ENCODE data around the gene DPH2. TPM values are rescaled to one million over a fixed set of nuclear protein-coding genes. Genes with fewer than 3 reads are reported as not detected.
A peak's percentile ranks its signal among the peaks of the same experiment; 100 is the strongest.

DPH2 gene
- total and polyA plus RNA-seq, 7 experiments from 2014 or later, result 21.3 to 40.9 (median 29.4) TPM

GRCh38 chr1:43970911-43971310, 1.1 kb downstream of the DPH2 start:
- peaks cover 0 to 1% (median 0%) of the 10 kb centered on the region in 11 donors for H3K9me3 Mint-ChIP-seq
- H3K4me3 ChIP-seq (ENCODE audit: low read length), result no peak overlapping the region
- H3K27ac Mint-ChIP-seq, result peak overlapping the region in 4 of 9 donors; percentile 10 to 38 (median 15)

DNA sequence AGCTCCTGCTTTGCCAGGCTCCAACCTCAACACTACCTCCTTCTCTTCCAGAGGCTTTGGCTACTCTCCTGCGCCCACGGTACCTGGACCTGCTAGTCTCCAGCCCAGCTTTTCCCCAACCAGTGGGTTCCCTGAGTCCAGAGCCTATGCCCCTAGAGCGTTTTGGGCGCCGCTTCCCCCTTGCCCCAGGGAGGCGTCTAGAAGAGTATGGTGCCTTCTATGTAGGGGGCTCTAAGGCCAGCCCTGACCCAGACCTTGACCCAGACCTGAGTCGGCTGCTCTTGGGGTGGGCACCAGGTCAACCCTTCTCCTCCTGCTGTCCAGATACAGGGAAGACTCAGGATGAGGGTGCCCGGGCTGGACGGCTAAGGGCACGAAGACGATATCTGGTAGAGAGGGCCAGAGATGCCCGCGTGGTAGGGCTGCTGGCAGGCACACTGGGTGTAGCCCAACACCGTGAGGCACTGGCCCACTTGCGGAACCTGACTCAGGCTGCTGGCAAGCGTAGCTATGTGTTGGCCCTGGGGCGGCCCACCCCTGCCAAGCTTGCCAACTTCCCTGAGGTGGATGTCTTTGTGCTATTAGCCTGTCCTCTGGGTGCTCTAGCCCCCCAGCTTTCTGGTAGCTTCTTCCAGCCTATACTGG, 1.6 kb downstream of the DPH2 start:
- peaks cover 22 to 28% of the 10 kb centered on the region in 2 donors for H3K4me1 ChIP-seq (ENCODE audit: control insufficient read depth in 2 of 2, insufficient read depth in 2 of 2, low read length in 2 of 2)
- peak overlapping the region in 2 of 9 donors; percentile 10 to 13 for H3K27ac Mint-ChIP-seq
- intact Hi-C loops (cut with micrococcal nuclease), result loop anchor here (5.0 to 10.0 kb wide), 5 partner anchors 267 to 1713 kb away; partner anchors contain the start of genes ELOVL1 (in 1 of the 2), GPBP1L1 (in 1 of the 2), NASP (in 1 of the 2) and ST3GAL3 (in 1 of the 2)
- H3K36me3 ChIP-seq (ENCODE audit: control insufficient read depth in 2 of 3, insufficient read depth in 3 of 3, low read length in 3 of 3), result peaks cover 0 to 21% (median 0%) of the 10 kb centered on the region in 3 experiments
- no peak overlapping the region for H3K4me3 ChIP-seq (ENCODE audit: low read length)
- no peaks in the 10 kb centered on the region for H3K9me3 ChIP-seq (ENCODE audit: control insufficient read depth in 2 of 3, low read length in 3 of 3)
- ChIA-PET CTCF (interaction anchor here (0.6 kb wide), 1 partner anchor 815 kb away, joined by 3 read pairs; no protein-coding TSS in a partner anchor), POLR2A (interaction anchor here (1.6 to 2.1 kb wide), 2 partner anchors 26 to 29 kb away, joined by 3 to 9 read pairs; no protein-coding TSS in a partner anchor)
- H3K9me3 Mint-ChIP-seq, result peaks cover 0 to 1% (median 0%) of the 10 kb centered on the region in 11 donors
- DNase-seq (no peak), ATAC-seq (no peak)
- no peaks in the 10 kb centered on the region for H3K27me3 Mint-ChIP-seq
- peak overlapping the region; percentile 93 to 97 (median 95) for H3K4me3 Mint-ChIP-seq
- H3K4me1 Mint-ChIP-seq, result peaks cover 33 to 51% (median 42%) of the 10 kb centered on the region in 7 donors
- peaks cover 0 to 6% (median 2%) of the 10 kb centered on the region in 5 donors for H3K36me3 Mint-ChIP-seq
- no peaks in the 10 kb centered on the region for H3K27me3 ChIP-seq (ENCODE audit: control insufficient read depth in 2 of 2, insufficient read depth in 2 of 2, low read length in 2 of 2)
- H3K27ac ChIP-seq (ENCODE audit: low read depth, low read length), result no peak overlapping the region

More at GRCh38 chr1:43970911-43971310, 1.1 kb downstream of the DPH2 start:
- peak overlapping the region; percentile 93 to 97 (median 95) for H3K4me3 Mint-ChIP-seq
- H3K36me3 ChIP-seq (ENCODE audit: control insufficient read depth in 2 of 3, insufficient read depth in 3 of 3, low read length in 3 of 3), result peaks cover 0 to 19% (median 0%) of the 10 kb centered on the region in 3 experiments
- ATAC-seq, result no peak
- peaks cover 0 to 4% (median 0%) of the 10 kb centered on the region in 5 donors for H3K36me3 Mint-ChIP-seq
- no peaks in the 10 kb centered on the region for H3K9me3 ChIP-seq (ENCODE audit: control insufficient read depth in 2 of 3, low read length in 3 of 3)
- no peak for DNase-seq
- no peak overlapping the region for H3K27ac ChIP-seq (ENCODE audit: low read depth, low read length)
- peaks cover 17 to 24% of the 10 kb centered on the region in 2 donors for H3K4me1 ChIP-seq (ENCODE audit: control insufficient read depth in 2 of 2, insufficient read depth in 2 of 2, low read length in 2 of 2)
- intact Hi-C loops (cut with micrococcal nuclease), result loop anchor here (1.0 to 10.0 kb wide), 6 partner anchors 59 to 1714 kb away; partner anchors contain the start of genes ELOVL1 (in 1 of the 2), GPBP1L1 (in 1 of the 2), NASP (in 1 of the 2) and ST3GAL3 (in 1 of the 2)
- ChIA-PET POLR2A (interaction anchor here (1.8 to 2.1 kb wide), 2 partner anchors 22 to 25 kb away, joined by 5 to 9 read pairs; no protein-coding TSS in a partner anchor), CTCF (interaction anchor here (0.6 kb wide), 1 partner anchor 816 kb away, joined by 3 read pairs; no protein-coding TSS in a partner anchor)
- H3K27me3 Mint-ChIP-seq, result no peaks in the 10 kb centered on the region
- H3K4me1 Mint-ChIP-seq, result peaks cover 28 to 46% (median 36%) of the 10 kb centered on the region in 7 donors
- no peaks in the 10 kb centered on the region for H3K27me3 ChIP-seq (ENCODE audit: control insufficient read depth in 2 of 2, insufficient read depth in 2 of 2, low read length in 2 of 2)

GRCh38 chr1:43973981-43974442, 4.2 kb downstream of the DPH2 start:
- Mint-ChIP-seq H3K27ac (peak overlapping the region; percentile 90 to 99 (median 94)), H3K27me3 (peaks cover 0 to 5% (median 0%) of the 10 kb centered on the region in 5 donors), H3K4me3 (peak overlapping the region; percentile 88 to 98 (median 94)), H3K36me3 (peaks cover 12 to 24% (median 20%) of the 10 kb centered on the region in 5 donors), H3K4me1 (peaks cover 51 to 75% (median 64%) of the 10 kb centered on the region in 7 donors), H3K9me3 (peaks cover 0 to 1% (median 0%) of the 10 kb centered on the region in 11 donors)
- H3K4me1 ChIP-seq (ENCODE audit: control insufficient read depth in 2 of 2, insufficient read depth in 2 of 2, low read length in 2 of 2), result peaks cover 28 to 32% of the 10 kb centered on the region in 2 donors
- DNase-seq (no peak), ATAC-seq (no peak)
- H3K4me3 ChIP-seq (ENCODE audit: low read length), result peak overlapping the region; percentile 93
- intact Hi-C loops (cut with micrococcal nuclease), result loop anchor here (1.0 to 10.0 kb wide), 13 partner anchors 17 to 1711 kb away; partner anchors contain the start of genes CCDC24 (in 2 of the 2), IPO13 (in 2 of the 2), ST3GAL3 (in 2 of the 2) and C1orf50 (in 1 of the 2)
- POLR2A ChIA-PET, result interaction anchor here (0.6 to 3.8 kb wide), 2 partner anchors 27 to 1580 kb away, joined by 3 to 23 read pairs; partner anchors contain the start of gene IPO13
- H3K9me3 ChIP-seq (ENCODE audit: control insufficient read depth in 2 of 3, low read length in 3 of 3), result no peaks in the 10 kb centered on the region
- H3K36me3 ChIP-seq (ENCODE audit: control insufficient read depth in 2 of 3, insufficient read depth in 3 of 3, low read length in 3 of 3), result peaks cover 0 to 42% (median 11%) of the 10 kb centered on the region in 3 experiments
- peak overlapping the region; percentile 91 for H3K27ac ChIP-seq (ENCODE audit: low read depth, low read length)
- CTCF ChIA-PET, result interaction anchor here (0.6 kb wide), 1 partner anchor 66 kb away, joined by 4 read pairs; no protein-coding TSS in a partner anchor
- no peaks in the 10 kb centered on the region for H3K27me3 ChIP-seq (ENCODE audit: control insufficient read depth in 2 of 2, insufficient read depth in 2 of 2, low read length in 2 of 2)

- DNase-seq, result peak; percentile 83 to 98 (median 90)
- CTCF ChIA-PET, result interaction anchor here (0.6 to 1.3 kb wide), 3 partner anchors 27 to 65 kb away, joined by 3 to 4 read pairs (median 4); no protein-coding TSS in a partner anchor
- Histone ChIP-seq H3K27ac (ENCODE audit: low read depth, low read length) (peak within 1 kb of the TSS; percentile 91), H3K36me3 (ENCODE audit: control insufficient read depth in 2 of 3, insufficient read depth in 3 of 3, low read length in 3 of 3) (peaks cover 0 to 42% (median 11%) of the 10 kb centered on the region in 3 experiments), H3K4me1 (ENCODE audit: control insufficient read depth in 2 of 2, insufficient read depth in 2 of 2, low read length in 2 of 2) (peaks cover 27 to 29% of the 10 kb centered on the region in 2 donors), H3K27me3 (ENCODE audit: control insufficient read depth in 2 of 2, insufficient read depth in 2 of 2, low read length in 2 of 2) (no peaks in the 10 kb centered on the region), H3K9me3 (ENCODE audit: control insufficient read depth in 2 of 3, low read length in 3 of 3) (no peaks in the 10 kb centered on the region), H3K4me3 (ENCODE audit: low read length) (peak within 1 kb of the TSS; percentile 93)
- peaks cover 12 to 24% (median 20%) of the 10 kb centered on the region in 5 donors for H3K36me3 Mint-ChIP-seq
- intact Hi-C loops (cut with micrococcal nuclease), result loop anchor here (1.0 to 10.0 kb wide), 14 partner anchors 16 to 1710 kb away; partner anchors contain the start of genes CCDC24 (in 2 of the 2), IPO13 (in 2 of the 2), ST3GAL3 (in 2 of the 2) and C1orf50 (in 1 of the 2)
- peak; percentile 85 for ATAC-seq
- POLR2A ChIA-PET, result interaction anchor here (0.5 to 3.8 kb wide), 8 partner anchors 11 to 1580 kb away, joined by 3 to 23 read pairs (median 4); partner anchors contain the start of gene IPO13
- peaks cover 51 to 69% (median 58%) of the 10 kb centered on the region in 7 donors for H3K4me1 Mint-ChIP-seq
- peak within 1 kb of the TSS; percentile 88 to 98 (median 94) for H3K4me3 Mint-ChIP-seq
- peaks cover 0 to 1% (median 0%) of the 10 kb centered on the region in 11 donors for H3K9me3 Mint-ChIP-seq
- H3K27me3 Mint-ChIP-seq, result peaks cover 0 to 5% (median 0%) of the 10 kb centered on the region in 5 donors
- peak within 1 kb of the TSS; percentile 90 to 99 (median 94) for H3K27ac Mint-ChIP-seq
Measured at GRCh38 chr1:43974443-43975248, 4.8 kb downstream of the DPH2 start, which contains the start of gene ATP6V0B. Gene ATP6V0B, plus strand, starts transcription at chr1:43974960. Its CDS starts 81 bp downstream, at chr1:43975041.

- peaks cover 47 to 69% (median 57%) of the 10 kb centered on the region in 7 donors for H3K4me1 Mint-ChIP-seq
Measured at GRCh38 chr1:43975249-43975961, 5.6 kb downstream of the DPH2 start.

More at GRCh38 chr1:43975249-43975961, 5.6 kb downstream of the DPH2 start:
- Histone ChIP-seq H3K4me3 (ENCODE audit: low read length) (peak overlapping the region; percentile 93), H3K9me3 (ENCODE audit: control insufficient read depth in 2 of 3, low read length in 3 of 3) (no peaks in the 10 kb centered on the region), H3K27ac (ENCODE audit: low read depth, low read length) (peak overlapping the region; percentile 91), H3K36me3 (ENCODE audit: control insufficient read depth in 2 of 3, insufficient read depth in 3 of 3, low read length in 3 of 3) (peaks cover 0 to 42% (median 11%) of the 10 kb centered on the region in 3 experiments), H3K4me1 (ENCODE audit: control insufficient read depth in 2 of 2, insufficient read depth in 2 of 2, low read length in 2 of 2) (peaks cover 27 to 29% of the 10 kb centered on the region in 2 donors), H3K27me3 (ENCODE audit: control insufficient read depth in 2 of 2, insufficient read depth in 2 of 2, low read length in 2 of 2) (peaks cover 0 to 5% of the 10 kb centered on the region in 2 donors)
- Mint-ChIP-seq H3K27ac (peak overlapping the region; percentile 42 to 95 (median 87)), H3K36me3 (peaks cover 12 to 22% (median 20%) of the 10 kb centered on the region in 5 donors), H3K9me3 (peaks cover 0 to 1% (median 0%) of the 10 kb centered on the region in 11 donors), H3K27me3 (peaks cover 0 to 10% (median 2%) of the 10 kb centered on the region in 5 donors), H3K4me3 (peak overlapping the region; percentile 88 to 98 (median 94))
- intact Hi-C loops (cut with micrococcal nuclease), result loop anchor here (2.0 to 10.0 kb wide), 7 partner anchors 15 to 1709 kb away; partner anchors contain the start of genes ST3GAL3 (in 2 of the 2), CCDC163 (in 1 of the 2), CCDC24 (in 1 of the 2) and ELOVL1 (in 1 of the 2)
- POLR2A ChIA-PET, result interaction anchor here (0.5 to 3.8 kb wide), 8 partner anchors 11 to 71 kb away, joined by 3 to 23 read pairs (median 4); partner anchors contain the start of gene IPO13
- CTCF ChIA-PET, result interaction anchor here (1.0 to 1.3 kb wide), 3 partner anchors 28 to 41 kb away, joined by 3 to 5 read pairs (median 4); no protein-coding TSS in a partner anchor
- ATAC-seq (peak; percentile 29), DNase-seq (peak in 8 of 9 donors; percentile 38 to 67 (median 61))
